Ishikawa (cell line): ENCODE results near the gene CASK.

Source experiments
- CEBPB ChIP-seq: IDR thresholded peaks from 2 replicates; pipeline ENCODE4 v1.6.1; 2012
- CREB1 ChIP-seq: IDR thresholded peaks from 2 replicates; pipeline ENCODE4 v1.6.1; 2012; ENCODE audit warnings: low read depth
- EGR1 ChIP-seq: IDR thresholded peaks from 2 replicates; pipeline ENCODE4 v1.6.1; 2012
- EP300 ChIP-seq: IDR thresholded peaks from 2 replicates; pipeline ENCODE4 v1.6.1; 2012; ENCODE audit warnings: borderline replicate concordance
- MAX ChIP-seq: IDR thresholded peaks from 2 replicates; pipeline ENCODE4 v1.6.1; 2012
- RAD21 ChIP-seq: IDR thresholded peaks from 2 replicates; pipeline ENCODE4 v1.6.1; 2012; ENCODE audit warnings: low read depth
- TAF1 ChIP-seq: IDR thresholded peaks from 2 replicates; pipeline ENCODE4 v1.6.1; 2012; ENCODE audit warnings: low read depth, mild to moderate bottlenecking
- TEAD4 ChIP-seq: IDR thresholded peaks from 2 replicates; pipeline ENCODE4 v1.6.1; 2012
- USF1 ChIP-seq: IDR thresholded peaks from 2 replicates; pipeline ENCODE4 v1.6.1; 2012
- YY1 ChIP-seq: IDR thresholded peaks from 2 replicates; pipeline ENCODE4 v1.6.1; 2012; ENCODE audit warnings: low read depth

- TF ChIP-seq EP300, result no peak
- TF ChIP-seq CREB1, result no peak
- TF ChIP-seq CEBPB, result no peak
- TF ChIP-seq EGR1, result no peak
- no peak for TF ChIP-seq MAX
- no peak for TF ChIP-seq TEAD4
- TF ChIP-seq USF1, result no peak
- no peak for TF ChIP-seq RAD21
- TF ChIP-seq TAF1, result no peak
- TF ChIP-seq YY1, result no peak
Observed at GRCh38 chrX:41482154-41482850, 441.1 kb downstream of the CASK start.
